HEK293 (cell line): ENCODE data around the gene INPP4B.

Experiments
- GLI2 ChIP-seq: fragments of 450-650 bp; formaldehyde crosslinking; IDR thresholded peaks from 2 replicates; pipeline ENCODE4; 2017; ENCODE audit warnings: missing biosample characterization, missing genetic modification characterization, low read depth, borderline replicate concordance
- HOXC10 ChIP-seq: sonication (generic); formaldehyde crosslinking; IDR thresholded peaks from 2 replicates; pipeline ENCODE4 v1.8.1; 2023; ENCODE audit warnings: mild to moderate bottlenecking, missing genetic modification reagents
- KLF10 ChIP-seq: fragments of 450-650 bp; IDR thresholded peaks from 2 replicates; pipeline ENCODE4 v1.5.1; 2018; ENCODE audit warnings: missing biosample characterization, mild to moderate bottlenecking, missing genetic modification characterization
- KLF8 ChIP-seq: fragments of 450-650 bp; formaldehyde crosslinking; IDR thresholded peaks from 2 replicates; pipeline ENCODE4 v1.5.1; 2016; ENCODE audit warnings: missing biosample characterization, missing genetic modification characterization
- SP7 ChIP-seq: fragments of 450-650 bp; formaldehyde crosslinking; IDR thresholded peaks from 2 replicates; pipeline ENCODE4 v1.5.1; 2016; ENCODE audit warnings: missing biosample characterization, missing genetic modification characterization
- ZBTB7A ChIP-seq: fragments of 450-650 bp; formaldehyde crosslinking; IDR thresholded peaks from 2 replicates; pipeline ENCODE4 v1.5.1; 2016; ENCODE audit warnings: low read depth, missing biosample characterization, missing genetic modification characterization
- ZIC2 ChIP-seq: fragments of 450-650 bp; formaldehyde crosslinking; IDR thresholded peaks from 2 replicates; pipeline ENCODE4 v1.5.1; 2016; ENCODE audit warnings: missing biosample characterization, missing genetic modification characterization
- ZNF112 ChIP-seq: fragments of 450-650 bp; formaldehyde crosslinking; IDR thresholded peaks from 2 replicates; pipeline ENCODE4 v1.5.0; 2017; ENCODE audit warnings: missing biosample characterization, missing genetic modification characterization
- ZNF140 ChIP-seq: fragments of 450-650 bp; formaldehyde crosslinking; IDR thresholded peaks from 2 replicates; pipeline ENCODE4 v1.5.1; 2016; ENCODE audit warnings: missing biosample characterization, missing genetic modification characterization
- ZNF211 ChIP-seq: fragments of 450-650 bp; formaldehyde crosslinking; IDR thresholded peaks from 2 replicates; pipeline ENCODE4 v1.5.1; 2016; ENCODE audit warnings: low read depth, missing biosample characterization, missing genetic modification characterization
- ZNF23 ChIP-seq: fragments of 450-650 bp; formaldehyde crosslinking; IDR thresholded peaks from 2 replicates; pipeline ENCODE4 v1.5.1; 2016; ENCODE audit warnings: missing biosample characterization, missing genetic modification characterization, borderline replicate concordance
- ZNF274 ChIP-seq, 2 experiments: fragments of 200-500 bp in 1 of 2; fragments of 450-650 bp in 1 of 2; sonication (Bioruptor generic) in 1 of 2; formaldehyde crosslinking in 1 of 2; IDR thresholded peaks; 2 replicates each; pipeline versions ENCODE4 v1.5.1 to v1.6.1; 2014 to 2016; ENCODE audit warnings: borderline replicate concordance in 1 of 2, inconsistent platforms in 1 of 2, low read length in 1 of 2, missing biosample characterization in 1 of 2, missing genetic modification characterization in 1 of 2
- ZNF302 ChIP-seq: fragments of 450-650 bp; formaldehyde crosslinking; IDR thresholded peaks from 2 replicates; pipeline ENCODE4 v1.5.1; 2016; ENCODE audit warnings: missing biosample characterization, missing genetic modification characterization, low read depth
- ZNF335 ChIP-seq: fragments of 450-650 bp; formaldehyde crosslinking; conservative IDR thresholded peaks from 2 replicates; pipeline ENCODE4 v1.5.1; 2016; ENCODE audit warnings: missing biosample characterization, missing genetic modification characterization
- ZNF350 ChIP-seq: fragments of 450-650 bp; formaldehyde crosslinking; IDR thresholded peaks from 2 replicates; pipeline ENCODE4 v1.5.0; 2017; ENCODE audit warnings: missing biosample characterization, mild to moderate bottlenecking, missing genetic modification characterization
- ZNF366 ChIP-seq: fragments of 450-650 bp; formaldehyde crosslinking; conservative IDR thresholded peaks from 2 replicates; pipeline ENCODE4 v1.5.1; 2016; ENCODE audit warnings: missing biosample characterization, missing genetic modification characterization
- ZNF423 ChIP-seq: fragments of 450-650 bp; formaldehyde crosslinking; IDR thresholded peaks from 2 replicates; pipeline ENCODE4 v1.5.1; 2016; ENCODE audit warnings: missing biosample characterization, missing genetic modification characterization
- ZNF48 ChIP-seq: fragments of 450-650 bp; formaldehyde crosslinking; IDR thresholded peaks from 2 replicates; pipeline ENCODE4 v1.5.1; 2016; ENCODE audit warnings: missing biosample characterization, missing genetic modification characterization
- ZNF521 ChIP-seq: fragments of 450-650 bp; formaldehyde crosslinking; IDR thresholded peaks from 2 replicates; pipeline ENCODE4 v1.5.1; 2017; ENCODE audit warnings: missing biosample characterization, mild to moderate bottlenecking, missing genetic modification characterization
- ZNF561 ChIP-seq: fragments of 450-650 bp; IDR thresholded peaks from 2 replicates; pipeline ENCODE4 v1.5.1; 2018; ENCODE audit warnings: missing biosample characterization, missing genetic modification characterization, borderline replicate concordance
- TF ChIP-seq, protein P1 (sequence below): fragments of 450-650 bp; formaldehyde crosslinking; IDR thresholded peaks from 2 replicates; pipeline ENCODE4 v1.5.1; 2017; ENCODE audit warnings: missing biosample characterization, missing genetic modification characterization
- TF ChIP-seq, protein P2 (sequence below): fragments of 450-650 bp; formaldehyde crosslinking; IDR thresholded peaks from 2 replicates; pipeline ENCODE4 v1.5.1; 2016; ENCODE audit warnings: missing biosample characterization, missing genetic modification characterization
- TF ChIP-seq, protein P3 (sequence below): fragments of 450-650 bp; formaldehyde crosslinking; IDR thresholded peaks from 2 replicates; pipeline ENCODE4 v1.5.1; 2016; ENCODE audit warnings: missing biosample characterization, missing genetic modification characterization
- TF ChIP-seq, protein P4 (sequence below): fragments of 450-650 bp; formaldehyde crosslinking; IDR thresholded peaks from 2 replicates; pipeline ENCODE4 v1.5.1; 2016; ENCODE audit warnings: missing biosample characterization, missing genetic modification characterization, low read depth
- TF ChIP-seq, protein P5 (sequence below): fragments of 450-650 bp; formaldehyde crosslinking; IDR thresholded peaks from 2 replicates; pipeline ENCODE4 v1.5.1; 2016; ENCODE audit warnings: missing biosample characterization, missing genetic modification characterization
- TF ChIP-seq, protein P6 (sequence below): fragments of 450-650 bp; formaldehyde crosslinking; IDR thresholded peaks from 2 replicates; pipeline ENCODE4 v1.5.1; 2016; ENCODE audit warnings: missing biosample characterization, missing genetic modification characterization, borderline replicate concordance
- TF ChIP-seq, protein P7 (sequence below): fragments of 450-650 bp; formaldehyde crosslinking; IDR thresholded peaks from 2 replicates; pipeline ENCODE4 v1.5.1; 2017; ENCODE audit warnings: missing biosample characterization, missing genetic modification characterization
- TF ChIP-seq, protein P8 (sequence below): fragments of 450-650 bp; formaldehyde crosslinking; IDR thresholded peaks from 2 replicates; pipeline ENCODE4 v1.5.1; 2016; ENCODE audit warnings: missing biosample characterization, missing genetic modification characterization

The INPP4B gene

DNA sequence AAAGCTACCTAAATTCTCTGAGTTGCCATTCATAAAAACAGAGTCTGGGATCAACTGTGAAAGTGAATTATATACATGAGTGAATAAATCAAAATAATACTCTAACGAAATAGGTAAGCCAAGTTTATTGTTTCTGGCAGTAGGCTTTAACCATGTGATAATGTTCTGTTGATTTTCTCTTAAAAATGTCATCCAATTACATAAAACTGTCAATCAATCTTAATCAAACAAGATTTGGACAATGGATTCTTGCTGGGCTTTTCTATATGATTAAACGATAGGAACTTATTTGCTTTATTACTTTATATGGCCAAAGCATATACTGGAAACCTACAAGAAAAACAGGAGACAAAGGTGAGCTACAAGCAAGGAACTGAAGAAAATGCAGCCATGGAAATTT lies 148.8 kb downstream of the INPP4B start (continued):
- TF ChIP-seq, protein P1, sequence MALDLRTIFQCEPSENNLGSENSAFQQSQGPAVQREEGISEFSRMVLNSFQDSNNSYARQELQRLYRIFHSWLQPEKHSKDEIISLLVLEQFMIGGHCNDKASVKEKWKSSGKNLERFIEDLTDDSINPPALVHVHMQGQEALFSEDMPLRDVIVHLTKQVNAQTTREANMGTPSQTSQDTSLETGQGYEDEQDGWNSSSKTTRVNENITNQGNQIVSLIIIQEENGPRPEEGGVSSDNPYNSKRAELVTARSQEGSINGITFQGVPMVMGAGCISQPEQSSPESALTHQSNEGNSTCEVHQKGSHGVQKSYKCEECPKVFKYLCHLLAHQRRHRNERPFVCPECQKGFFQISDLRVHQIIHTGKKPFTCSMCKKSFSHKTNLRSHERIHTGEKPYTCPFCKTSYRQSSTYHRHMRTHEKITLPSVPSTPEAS (tag by site-specific recombination), result no peak
- TF ChIP-seq, protein P2, sequence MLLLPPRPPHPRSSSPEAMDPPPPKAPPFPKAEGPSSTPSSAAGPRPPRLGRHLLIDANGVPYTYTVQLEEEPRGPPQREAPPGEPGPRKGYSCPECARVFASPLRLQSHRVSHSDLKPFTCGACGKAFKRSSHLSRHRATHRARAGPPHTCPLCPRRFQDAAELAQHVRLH (tag by site-specific recombination), result peak; percentile 70; the same call in 1 of the 2 replicates
- TF ChIP-seq ZNF350 (tag by site-specific recombination), result no peak
- no peak for TF ChIP-seq ZNF561 (tag by site-specific recombination)
- no peak for TF ChIP-seq KLF8 (tag by site-specific recombination)
- no peak for TF ChIP-seq KLF10 (tag by site-specific recombination)
- TF ChIP-seq ZNF521 (tag by site-specific recombination), result no peak
- TF ChIP-seq, protein P3, sequence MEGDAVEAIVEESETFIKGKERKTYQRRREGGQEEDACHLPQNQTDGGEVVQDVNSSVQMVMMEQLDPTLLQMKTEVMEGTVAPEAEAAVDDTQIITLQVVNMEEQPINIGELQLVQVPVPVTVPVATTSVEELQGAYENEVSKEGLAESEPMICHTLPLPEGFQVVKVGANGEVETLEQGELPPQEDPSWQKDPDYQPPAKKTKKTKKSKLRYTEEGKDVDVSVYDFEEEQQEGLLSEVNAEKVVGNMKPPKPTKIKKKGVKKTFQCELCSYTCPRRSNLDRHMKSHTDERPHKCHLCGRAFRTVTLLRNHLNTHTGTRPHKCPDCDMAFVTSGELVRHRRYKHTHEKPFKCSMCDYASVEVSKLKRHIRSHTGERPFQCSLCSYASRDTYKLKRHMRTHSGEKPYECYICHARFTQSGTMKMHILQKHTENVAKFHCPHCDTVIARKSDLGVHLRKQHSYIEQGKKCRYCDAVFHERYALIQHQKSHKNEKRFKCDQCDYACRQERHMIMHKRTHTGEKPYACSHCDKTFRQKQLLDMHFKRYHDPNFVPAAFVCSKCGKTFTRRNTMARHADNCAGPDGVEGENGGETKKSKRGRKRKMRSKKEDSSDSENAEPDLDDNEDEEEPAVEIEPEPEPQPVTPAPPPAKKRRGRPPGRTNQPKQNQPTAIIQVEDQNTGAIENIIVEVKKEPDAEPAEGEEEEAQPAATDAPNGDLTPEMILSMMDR (tag by site-specific recombination), result no peak
- no peak for TF ChIP-seq HOXC10
- no peak for TF ChIP-seq ZBTB7A (tag by site-specific recombination)
- TF ChIP-seq ZNF335 (tag by site-specific recombination), result no peak
- TF ChIP-seq ZIC2, result no peak
- TF ChIP-seq, protein P4, sequence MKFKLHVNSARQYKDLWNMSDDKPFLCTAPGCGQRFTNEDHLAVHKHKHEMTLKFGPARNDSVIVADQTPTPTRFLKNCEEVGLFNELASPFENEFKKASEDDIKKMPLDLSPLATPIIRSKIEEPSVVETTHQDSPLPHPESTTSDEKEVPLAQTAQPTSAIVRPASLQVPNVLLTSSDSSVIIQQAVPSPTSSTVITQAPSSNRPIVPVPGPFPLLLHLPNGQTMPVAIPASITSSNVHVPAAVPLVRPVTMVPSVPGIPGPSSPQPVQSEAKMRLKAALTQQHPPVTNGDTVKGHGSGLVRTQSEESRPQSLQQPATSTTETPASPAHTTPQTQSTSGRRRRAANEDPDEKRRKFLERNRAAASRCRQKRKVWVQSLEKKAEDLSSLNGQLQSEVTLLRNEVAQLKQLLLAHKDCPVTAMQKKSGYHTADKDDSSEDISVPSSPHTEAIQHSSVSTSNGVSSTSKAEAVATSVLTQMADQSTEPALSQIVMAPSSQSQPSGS (tag by site-specific recombination), result no peak
- TF ChIP-seq SP7 (tag by site-specific recombination), result no peak
- TF ChIP-seq ZNF211 (tag by site-specific recombination), result no peak
- TF ChIP-seq, protein P5, sequence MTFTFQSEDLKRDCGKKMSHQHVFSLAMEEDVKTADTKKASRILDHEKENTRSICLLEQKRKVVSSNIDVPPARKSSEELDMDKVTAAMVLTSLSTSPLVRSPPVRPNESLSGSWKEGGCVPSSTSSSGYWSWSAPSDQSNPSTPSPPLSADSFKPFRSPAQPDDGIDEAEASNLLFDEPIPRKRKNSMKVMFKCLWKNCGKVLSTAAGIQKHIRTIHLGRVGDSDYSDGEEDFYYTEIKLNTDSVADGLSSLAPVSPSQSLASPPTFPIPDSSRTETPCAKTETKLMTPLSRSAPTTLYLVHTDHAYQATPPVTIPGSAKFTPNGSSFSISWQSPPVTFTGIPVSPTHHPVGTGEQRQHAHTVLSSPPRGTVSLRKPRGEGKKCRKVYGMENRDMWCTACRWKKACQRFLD, result no peak
- no peak for TF ChIP-seq ZNF112
- TF ChIP-seq ZNF302, result no peak
- TF ChIP-seq, protein P6, sequence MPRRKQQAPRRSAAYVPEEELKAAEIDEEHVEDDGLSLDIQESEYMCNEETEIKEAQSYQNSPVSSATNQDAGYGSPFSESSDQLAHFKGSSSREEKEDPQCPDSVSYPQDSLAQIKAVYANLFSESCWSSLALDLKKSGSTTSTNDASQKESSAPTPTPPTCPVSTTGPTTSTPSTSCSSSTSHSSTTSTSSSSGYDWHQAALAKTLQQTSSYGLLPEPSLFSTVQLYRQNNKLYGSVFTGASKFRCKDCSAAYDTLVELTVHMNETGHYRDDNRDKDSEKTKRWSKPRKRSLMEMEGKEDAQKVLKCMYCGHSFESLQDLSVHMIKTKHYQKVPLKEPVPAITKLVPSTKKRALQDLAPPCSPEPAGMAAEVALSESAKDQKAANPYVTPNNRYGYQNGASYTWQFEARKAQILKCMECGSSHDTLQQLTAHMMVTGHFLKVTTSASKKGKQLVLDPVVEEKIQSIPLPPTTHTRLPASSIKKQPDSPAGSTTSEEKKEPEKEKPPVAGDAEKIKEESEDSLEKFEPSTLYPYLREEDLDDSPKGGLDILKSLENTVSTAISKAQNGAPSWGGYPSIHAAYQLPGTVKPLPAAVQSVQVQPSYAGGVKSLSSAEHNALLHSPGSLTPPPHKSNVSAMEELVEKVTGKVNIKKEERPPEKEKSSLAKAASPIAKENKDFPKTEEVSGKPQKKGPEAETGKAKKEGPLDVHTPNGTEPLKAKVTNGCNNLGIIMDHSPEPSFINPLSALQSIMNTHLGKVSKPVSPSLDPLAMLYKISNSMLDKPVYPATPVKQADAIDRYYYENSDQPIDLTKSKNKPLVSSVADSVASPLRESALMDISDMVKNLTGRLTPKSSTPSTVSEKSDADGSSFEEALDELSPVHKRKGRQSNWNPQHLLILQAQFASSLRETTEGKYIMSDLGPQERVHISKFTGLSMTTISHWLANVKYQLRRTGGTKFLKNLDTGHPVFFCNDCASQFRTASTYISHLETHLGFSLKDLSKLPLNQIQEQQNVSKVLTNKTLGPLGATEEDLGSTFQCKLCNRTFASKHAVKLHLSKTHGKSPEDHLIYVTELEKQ (tag by site-specific recombination), result peak; percentile 60; the same call in 1 of the 2 replicates
- no peak for TF ChIP-seq ZNF140 (tag by site-specific recombination)
- TF ChIP-seq ZNF274 (IDR thresholded peaks at IDR 0.05; ENCODE audit: low read length), result no peak
- TF ChIP-seq ZNF274 (tag by site-specific recombination; IDR thresholded peaks at IDR 0.05; ENCODE audit: borderline replicate concordance), result no peak
- TF ChIP-seq ZNF423 (tag by site-specific recombination), result no peak
- TF ChIP-seq, protein P7, sequence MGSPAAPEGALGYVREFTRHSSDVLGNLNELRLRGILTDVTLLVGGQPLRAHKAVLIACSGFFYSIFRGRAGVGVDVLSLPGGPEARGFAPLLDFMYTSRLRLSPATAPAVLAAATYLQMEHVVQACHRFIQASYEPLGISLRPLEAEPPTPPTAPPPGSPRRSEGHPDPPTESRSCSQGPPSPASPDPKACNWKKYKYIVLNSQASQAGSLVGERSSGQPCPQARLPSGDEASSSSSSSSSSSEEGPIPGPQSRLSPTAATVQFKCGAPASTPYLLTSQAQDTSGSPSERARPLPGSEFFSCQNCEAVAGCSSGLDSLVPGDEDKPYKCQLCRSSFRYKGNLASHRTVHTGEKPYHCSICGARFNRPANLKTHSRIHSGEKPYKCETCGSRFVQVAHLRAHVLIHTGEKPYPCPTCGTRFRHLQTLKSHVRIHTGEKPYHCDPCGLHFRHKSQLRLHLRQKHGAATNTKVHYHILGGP (tag by site-specific recombination), result peak; percentile 47; the same call in 1 of the 2 replicates
- no peak for TF ChIP-seq ZNF48
- TF ChIP-seq, protein P8, sequence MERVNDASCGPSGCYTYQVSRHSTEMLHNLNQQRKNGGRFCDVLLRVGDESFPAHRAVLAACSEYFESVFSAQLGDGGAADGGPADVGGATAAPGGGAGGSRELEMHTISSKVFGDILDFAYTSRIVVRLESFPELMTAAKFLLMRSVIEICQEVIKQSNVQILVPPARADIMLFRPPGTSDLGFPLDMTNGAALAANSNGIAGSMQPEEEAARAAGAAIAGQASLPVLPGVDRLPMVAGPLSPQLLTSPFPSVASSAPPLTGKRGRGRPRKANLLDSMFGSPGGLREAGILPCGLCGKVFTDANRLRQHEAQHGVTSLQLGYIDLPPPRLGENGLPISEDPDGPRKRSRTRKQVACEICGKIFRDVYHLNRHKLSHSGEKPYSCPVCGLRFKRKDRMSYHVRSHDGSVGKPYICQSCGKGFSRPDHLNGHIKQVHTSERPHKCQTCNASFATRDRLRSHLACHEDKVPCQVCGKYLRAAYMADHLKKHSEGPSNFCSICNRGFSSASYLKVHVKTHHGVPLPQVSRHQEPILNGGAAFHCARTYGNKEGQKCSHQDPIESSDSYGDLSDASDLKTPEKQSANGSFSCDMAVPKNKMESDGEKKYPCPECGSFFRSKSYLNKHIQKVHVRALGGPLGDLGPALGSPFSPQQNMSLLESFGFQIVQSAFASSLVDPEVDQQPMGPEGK (tag by site-specific recombination), result no peak
- TF ChIP-seq ZNF366 (tag by site-specific recombination), result no peak
- TF ChIP-seq GLI2 (tag by site-specific recombination), result 0 out of 2 replicates have a peak, but pooled peaks have one; percentile 38
- TF ChIP-seq ZNF23 (tag by site-specific recombination), result no peak
